Measurements from ENCODE around the gene BRF1.

BRF1 gene

DNA sequence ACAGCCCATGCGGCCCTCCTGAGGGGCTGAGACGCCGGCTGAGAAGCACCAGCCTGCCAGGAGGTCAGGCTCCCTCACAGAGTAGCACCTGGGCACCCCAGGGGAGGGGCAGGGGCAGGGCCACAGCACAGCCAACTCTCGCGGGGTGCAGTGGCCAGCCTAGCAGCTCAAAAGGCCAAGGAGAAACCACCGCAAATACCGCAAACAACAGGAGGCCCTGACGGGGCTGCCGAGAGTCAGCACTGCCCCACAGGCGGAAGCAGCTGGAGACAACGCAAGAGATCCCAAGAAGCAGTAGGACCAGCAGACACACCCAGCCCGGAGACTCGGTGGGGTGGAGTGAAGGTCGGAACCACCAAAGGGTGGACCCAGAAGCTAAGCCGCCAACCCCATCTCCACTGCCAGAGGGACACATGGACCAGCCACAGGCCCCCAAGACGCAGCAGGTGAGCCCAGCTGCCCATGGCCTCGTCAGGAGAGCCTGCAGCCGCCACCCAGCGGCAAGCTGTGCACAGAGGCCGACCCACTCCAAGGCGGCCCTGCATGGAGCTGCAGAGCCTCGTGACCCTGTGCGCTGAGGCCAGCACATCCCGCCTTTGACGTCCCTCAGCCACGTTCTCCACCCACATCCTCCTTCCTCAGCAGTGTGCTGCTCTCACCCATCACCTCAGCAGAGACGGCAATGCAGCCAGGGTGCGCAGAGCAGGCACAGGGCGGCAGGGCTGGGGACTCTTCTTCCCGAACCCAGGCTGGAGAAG is 84.1 kb downstream of the BRF1 start:
- peaks cover 11% of the 10 kb centered on the region for H3K79me2 ChIP-seq
- no peak overlapping the region for H3K27ac ChIP-seq
- no peak overlapping the region for H3K4me3 ChIP-seq (ENCODE audit: low read depth, low read length)
- no peak overlapping the region for H3K4me2 ChIP-seq (ENCODE audit: low read length)
- no peak overlapping the region for H2AFZ ChIP-seq
- TF ChIP-seq, protein P1, sequence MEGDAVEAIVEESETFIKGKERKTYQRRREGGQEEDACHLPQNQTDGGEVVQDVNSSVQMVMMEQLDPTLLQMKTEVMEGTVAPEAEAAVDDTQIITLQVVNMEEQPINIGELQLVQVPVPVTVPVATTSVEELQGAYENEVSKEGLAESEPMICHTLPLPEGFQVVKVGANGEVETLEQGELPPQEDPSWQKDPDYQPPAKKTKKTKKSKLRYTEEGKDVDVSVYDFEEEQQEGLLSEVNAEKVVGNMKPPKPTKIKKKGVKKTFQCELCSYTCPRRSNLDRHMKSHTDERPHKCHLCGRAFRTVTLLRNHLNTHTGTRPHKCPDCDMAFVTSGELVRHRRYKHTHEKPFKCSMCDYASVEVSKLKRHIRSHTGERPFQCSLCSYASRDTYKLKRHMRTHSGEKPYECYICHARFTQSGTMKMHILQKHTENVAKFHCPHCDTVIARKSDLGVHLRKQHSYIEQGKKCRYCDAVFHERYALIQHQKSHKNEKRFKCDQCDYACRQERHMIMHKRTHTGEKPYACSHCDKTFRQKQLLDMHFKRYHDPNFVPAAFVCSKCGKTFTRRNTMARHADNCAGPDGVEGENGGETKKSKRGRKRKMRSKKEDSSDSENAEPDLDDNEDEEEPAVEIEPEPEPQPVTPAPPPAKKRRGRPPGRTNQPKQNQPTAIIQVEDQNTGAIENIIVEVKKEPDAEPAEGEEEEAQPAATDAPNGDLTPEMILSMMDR (IDR thresholded peaks at IDR 0.05), result no peak
- no peak overlapping the region for H3K9ac ChIP-seq
- no peaks in the 10 kb centered on the region for H3K27me3 ChIP-seq (ENCODE audit: control insufficient read depth, insufficient read depth, low read length)
- no peaks in the 10 kb centered on the region for H3K36me3 ChIP-seq (ENCODE audit: control insufficient read depth, insufficient read depth, low read length)
- H3K4me1 ChIP-seq, result peaks cover 3% of the 10 kb centered on the region
- H3K9me3 ChIP-seq (ENCODE audit: control insufficient read depth, low read length), result no peaks in the 10 kb centered on the region

DNA sequence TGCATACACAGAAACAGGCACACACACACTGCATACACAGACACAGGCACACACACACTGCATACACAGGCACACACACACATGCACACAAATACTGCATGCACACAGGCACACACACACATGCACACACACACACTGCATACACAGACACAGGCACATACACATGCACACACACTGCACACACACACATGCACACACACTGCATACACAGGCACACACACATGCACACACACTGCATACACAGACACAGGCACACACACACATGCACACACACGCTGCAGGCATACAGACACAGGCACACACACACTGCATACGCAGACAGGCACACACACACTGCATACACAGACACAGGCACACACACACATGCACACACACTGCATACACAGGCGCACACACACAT is 85.2 kb downstream of the BRF1 start:
- no peaks in the 10 kb centered on the region for H3K36me3 ChIP-seq (ENCODE audit: control insufficient read depth, insufficient read depth, low read length)

DNA sequence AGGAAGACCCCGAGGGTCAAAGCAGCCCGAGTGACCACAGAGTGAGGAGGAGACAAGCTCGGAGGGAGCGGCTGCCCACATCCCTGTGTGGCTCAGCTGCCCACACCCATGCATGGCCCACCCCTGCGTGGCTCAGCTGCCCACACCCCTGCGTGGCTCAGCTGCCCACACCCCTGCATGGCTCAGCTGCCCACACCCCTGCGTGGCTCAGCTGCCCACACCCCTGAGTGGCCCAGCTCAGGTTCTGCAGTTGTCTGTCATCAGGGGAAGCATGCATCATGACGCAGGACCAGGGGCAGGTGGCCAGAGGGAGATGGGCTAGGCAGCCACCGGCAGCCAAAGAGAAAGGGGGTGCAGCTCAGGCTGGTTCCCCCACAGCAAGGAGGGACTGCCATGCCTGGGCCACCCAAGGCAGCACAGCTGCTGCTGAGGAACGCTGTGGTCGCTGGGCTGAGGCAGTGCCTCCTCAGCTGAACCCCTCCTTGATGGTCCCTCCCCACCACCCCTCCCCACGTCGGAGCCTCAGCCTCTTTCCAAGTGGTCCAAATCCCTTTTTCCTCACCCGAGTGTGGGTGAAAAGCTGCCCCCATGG is 86.4 kb downstream of the BRF1 start:
- Histone ChIP-seq H3K4me1 (no peaks in the 10 kb centered on the region), H3K36me3 (ENCODE audit: control insufficient read depth, insufficient read depth, low read length) (no peaks in the 10 kb centered on the region), H2AFZ (no peak overlapping the region), H3K27ac (no peak overlapping the region), H3K79me2 (peaks cover 5% of the 10 kb centered on the region), H3K9ac (no peak overlapping the region), H3K9me3 (ENCODE audit: control insufficient read depth, low read length) (no peaks in the 10 kb centered on the region), H3K4me2 (ENCODE audit: low read length) (no peak overlapping the region), H3K4me3 (ENCODE audit: low read depth, low read length) (no peak overlapping the region), H3K27me3 (ENCODE audit: control insufficient read depth, insufficient read depth, low read length) (no peaks in the 10 kb centered on the region)
- TF ChIP-seq, protein P1 (IDR thresholded peaks at IDR 0.05), result no peak

More for the DNA sequence above, 85.2 kb downstream of the BRF1 start:
- Histone ChIP-seq H3K27me3 (ENCODE audit: control insufficient read depth, insufficient read depth, low read length) (no peaks in the 10 kb centered on the region), H3K27ac (no peak overlapping the region), H3K79me2 (peaks cover 5% of the 10 kb centered on the region), H3K9me3 (ENCODE audit: control insufficient read depth, low read length) (no peaks in the 10 kb centered on the region), H3K4me1 (no peaks in the 10 kb centered on the region), H3K4me3 (ENCODE audit: low read depth, low read length) (no peak overlapping the region), H3K9ac (no peak overlapping the region), H3K4me2 (ENCODE audit: low read length) (no peak overlapping the region), H2AFZ (no peak overlapping the region)
- TF ChIP-seq, protein P1 (IDR thresholded peaks at IDR 0.05), result no peak

DNA sequence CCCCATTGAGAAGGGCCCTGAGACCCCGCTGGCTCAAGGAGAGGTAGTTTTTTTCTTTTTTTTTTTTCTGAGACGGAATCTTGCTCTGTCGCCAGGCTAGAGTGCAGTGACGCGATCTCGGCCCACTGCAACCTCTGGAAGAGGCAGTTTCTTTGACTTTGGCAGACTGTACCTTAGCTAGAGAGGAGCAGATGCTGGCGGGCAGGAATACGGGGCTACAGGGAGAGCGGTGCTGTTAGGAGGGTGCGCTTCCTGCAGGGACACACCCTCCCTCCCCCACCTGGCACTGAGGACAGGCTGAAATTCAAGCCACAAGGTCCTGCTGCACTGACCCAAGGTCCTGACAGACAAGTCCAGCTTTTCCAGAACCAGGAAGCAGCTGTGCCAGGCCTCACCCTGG is 87.4 kb downstream of the BRF1 start:
- Histone ChIP-seq H3K27me3 (ENCODE audit: control insufficient read depth, insufficient read depth, low read length) (no peaks in the 10 kb centered on the region), H3K79me2 (no peaks in the 10 kb centered on the region), H3K4me3 (ENCODE audit: low read depth, low read length) (no peak overlapping the region), H2AFZ (no peak overlapping the region), H3K9ac (no peak overlapping the region), H3K4me1 (no peaks in the 10 kb centered on the region), H3K27ac (no peak overlapping the region), H3K36me3 (ENCODE audit: control insufficient read depth, insufficient read depth, low read length) (no peaks in the 10 kb centered on the region), H3K9me3 (ENCODE audit: control insufficient read depth, low read length) (no peaks in the 10 kb centered on the region), H3K4me2 (ENCODE audit: low read length) (no peak overlapping the region)
- TF ChIP-seq, protein P1 (IDR thresholded peaks at IDR 0.05), result no peak

All from parathyroid adenoma (tissue), 2 donors.